Left renal pelvis (tissue), 4 donors: ENCODE results near the gene RMDN2. TPM values are rescaled to one million over a fixed set of nuclear protein-coding genes. Genes with fewer than 3 reads are reported as not detected.
A peak's percentile ranks its signal among the peaks of the same experiment; 100 is the strongest.

Experiments
- DNase-seq, 4 donors: peaks; one replicate each; pipeline ENCODE4 v3.0.0-alpha.2; 2013; ENCODE audit warnings: low read depth in 4 of 4, low spot score in 3 of 4
- polyA plus RNA-seq, 4 donors: library from polyadenylated mRNA; unstranded; fragments of 120-200 nt; gene quantifications; one replicate each; pipeline ENCODE4 v1.2.1, GENCODE V29; 2013; ENCODE audit not compliant: insufficient read length in 4 of 4

The RMDN2 gene
- polyA plus RNA-seq: 10 to 100 TPM; 10.5 to 12.0 (median 11.8) TPM

- DNase-seq: peak; percentile 83 to 86 (median 86)
Measured at GRCh38 chr2:37925063-37925897, at the start of gene RMDN2. Gene RMDN2 (plus strand): TSS chr2:37925287. CDS start chr2:37929278, 3,991 bp downstream.

GRCh38 chr2:37875403-37875906 is 49.6 kb upstream of the RMDN2 start:
- DNase-seq: no peak

GRCh38 chr2:37876227-37876626 is 48.9 kb upstream of the RMDN2 start:
- no peak for DNase-seq

GRCh38 chr2:37877457-37878315 is 47.4 kb upstream of the RMDN2 start:
- DNase-seq: peak in 3 of 4 donors; percentile 51 to 71 (median 52)

- DNase-seq: no peak
Measured at GRCh38 chr2:37878536-37878935, 46.6 kb upstream of the RMDN2 start.

- no peak for DNase-seq
Measured at GRCh38 chr2:37880551-37880950, 44.5 kb upstream of the RMDN2 start.

GRCh38 chr2:37881397-37881796 is 43.7 kb upstream of the RMDN2 start:
- DNase-seq: no peak

GRCh38 chr2:37882036-37882435 is 43.1 kb upstream of the RMDN2 start:
- no peak for DNase-seq

GRCh38 chr2:37883518-37883917 is 41.6 kb upstream of the RMDN2 start:
- no peak for DNase-seq

GRCh38 chr2:37885329-37885993 is 39.6 kb upstream of the RMDN2 start:
- DNase-seq: no peak

GRCh38 chr2:37886745-37887144 is 38.3 kb upstream of the RMDN2 start:
- DNase-seq: no peak

GRCh38 chr2:37887286-37887685 is 37.8 kb upstream of the RMDN2 start:
- DNase-seq: no peak

GRCh38 chr2:37890893-37891495 is 34.1 kb upstream of the RMDN2 start:
- DNase-seq: peak in 1 of 4 donors; percentile 37

GRCh38 chr2:37891846-37892435 is 33.1 kb upstream of the RMDN2 start:
- no peak for DNase-seq

GRCh38 chr2:37892436-37893114 is 32.5 kb upstream of the RMDN2 start:
- no peak for DNase-seq

- DNase-seq: no peak
Measured at GRCh38 chr2:37893327-37893726, 31.8 kb upstream of the RMDN2 start.

GRCh38 chr2:37894047-37894446 is 31.0 kb upstream of the RMDN2 start:
- no peak for DNase-seq

GRCh38 chr2:37894601-37895000 is 30.5 kb upstream of the RMDN2 start:
- DNase-seq: no peak

- DNase-seq: no peak
Measured at GRCh38 chr2:37895140-37895539, 29.9 kb upstream of the RMDN2 start.
